Fibroblast of lung (primary cell): ENCODE data around the gene NLE1.

Source experiments
- EZH2 ChIP-seq: IDR thresholded peaks from 2 replicates; pipeline ENCODE4 v1.5.1; 2012; ENCODE audit warnings: low read length, control low read depth, mild to moderate bottlenecking; ENCODE audit errors: missing control alignments
- TF ChIP-seq, protein P1 (sequence below), 2 donors: IDR thresholded peaks in 1 of 2; conservative IDR thresholded peaks in 1 of 2; 1 replicate in 1 of 2; 2 replicates in 1 of 2; pipeline ENCODE4 v1.5.1; 2011 to 2012; ENCODE audit warnings: low read length in 2 of 2, control low read depth in 1 of 2, inconsistent platforms in 1 of 2, low read depth in 1 of 2, mild to moderate bottlenecking in 1 of 2

DNA sequence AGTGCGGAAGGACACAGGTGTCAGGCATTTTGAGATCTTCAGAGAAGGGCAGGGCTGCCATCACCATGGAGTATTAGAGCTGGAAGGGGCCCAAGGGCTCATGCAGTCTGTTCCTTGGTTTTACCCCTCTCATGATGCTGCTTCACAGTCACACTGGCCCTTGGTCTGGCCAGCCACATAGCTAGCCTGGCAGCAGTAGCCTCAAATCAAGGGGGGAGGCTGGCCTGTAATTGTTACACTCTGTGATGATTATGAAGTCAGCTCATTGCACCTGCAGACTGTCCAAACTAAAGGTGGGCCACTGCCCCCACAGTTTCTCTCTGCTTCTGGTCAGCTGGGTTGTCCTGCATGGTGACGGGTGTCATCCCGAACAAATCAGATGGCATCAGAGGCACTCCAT lies 20.8 kb downstream of the NLE1 start, which contains the start of gene FNDC8:
- TF ChIP-seq, protein P1, sequence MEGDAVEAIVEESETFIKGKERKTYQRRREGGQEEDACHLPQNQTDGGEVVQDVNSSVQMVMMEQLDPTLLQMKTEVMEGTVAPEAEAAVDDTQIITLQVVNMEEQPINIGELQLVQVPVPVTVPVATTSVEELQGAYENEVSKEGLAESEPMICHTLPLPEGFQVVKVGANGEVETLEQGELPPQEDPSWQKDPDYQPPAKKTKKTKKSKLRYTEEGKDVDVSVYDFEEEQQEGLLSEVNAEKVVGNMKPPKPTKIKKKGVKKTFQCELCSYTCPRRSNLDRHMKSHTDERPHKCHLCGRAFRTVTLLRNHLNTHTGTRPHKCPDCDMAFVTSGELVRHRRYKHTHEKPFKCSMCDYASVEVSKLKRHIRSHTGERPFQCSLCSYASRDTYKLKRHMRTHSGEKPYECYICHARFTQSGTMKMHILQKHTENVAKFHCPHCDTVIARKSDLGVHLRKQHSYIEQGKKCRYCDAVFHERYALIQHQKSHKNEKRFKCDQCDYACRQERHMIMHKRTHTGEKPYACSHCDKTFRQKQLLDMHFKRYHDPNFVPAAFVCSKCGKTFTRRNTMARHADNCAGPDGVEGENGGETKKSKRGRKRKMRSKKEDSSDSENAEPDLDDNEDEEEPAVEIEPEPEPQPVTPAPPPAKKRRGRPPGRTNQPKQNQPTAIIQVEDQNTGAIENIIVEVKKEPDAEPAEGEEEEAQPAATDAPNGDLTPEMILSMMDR (conservative IDR thresholded peaks at IDR 0.05 in 1 of 2, IDR thresholded peaks at IDR 0.05 in 1 of 2; ENCODE audit: low read depth in 1 of 2, low read length in 2 of 2), result no peak
- no peak for TF ChIP-seq EZH2
